PC-9 (cell line): ENCODE measurements around the gene PSMA7.

ENCODE experiments used
- EZH2 ChIP-seq: fragments of 200-600 bp; sonication (generic); IDR thresholded peaks from 2 replicates; pipeline ENCODE4 v1.8.0; 2017; ENCODE audit warnings: antibody characterized with exemption, low read depth
- TF ChIP-seq, protein P1 (sequence below): fragments of 200-600 bp; sonication (generic); conservative IDR thresholded peaks from 2 replicates; pipeline ENCODE4 v1.6.1; 2017; ENCODE audit warnings: mixed run types, antibody characterized with exemption, mild to moderate bottlenecking, moderate library complexity

DNA sequence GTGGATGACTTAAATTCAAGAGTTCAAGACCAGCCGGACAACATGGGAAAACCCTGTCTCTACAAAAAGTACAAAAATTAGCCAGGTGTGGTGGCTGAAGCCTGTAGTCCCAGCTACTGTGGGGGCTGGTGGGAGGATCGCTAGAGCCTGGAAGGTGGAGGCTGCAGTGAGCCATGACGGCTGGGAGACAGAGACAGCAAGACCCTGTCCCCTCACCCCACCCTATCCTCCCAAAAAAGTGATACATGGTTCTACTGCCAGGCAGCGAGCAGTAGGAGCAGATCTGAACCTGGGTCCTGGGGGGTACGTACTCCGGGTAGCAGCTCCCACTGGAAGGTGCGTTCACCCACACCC, 2.2 kb downstream of the PSMA7 start:
- TF ChIP-seq, protein P1, sequence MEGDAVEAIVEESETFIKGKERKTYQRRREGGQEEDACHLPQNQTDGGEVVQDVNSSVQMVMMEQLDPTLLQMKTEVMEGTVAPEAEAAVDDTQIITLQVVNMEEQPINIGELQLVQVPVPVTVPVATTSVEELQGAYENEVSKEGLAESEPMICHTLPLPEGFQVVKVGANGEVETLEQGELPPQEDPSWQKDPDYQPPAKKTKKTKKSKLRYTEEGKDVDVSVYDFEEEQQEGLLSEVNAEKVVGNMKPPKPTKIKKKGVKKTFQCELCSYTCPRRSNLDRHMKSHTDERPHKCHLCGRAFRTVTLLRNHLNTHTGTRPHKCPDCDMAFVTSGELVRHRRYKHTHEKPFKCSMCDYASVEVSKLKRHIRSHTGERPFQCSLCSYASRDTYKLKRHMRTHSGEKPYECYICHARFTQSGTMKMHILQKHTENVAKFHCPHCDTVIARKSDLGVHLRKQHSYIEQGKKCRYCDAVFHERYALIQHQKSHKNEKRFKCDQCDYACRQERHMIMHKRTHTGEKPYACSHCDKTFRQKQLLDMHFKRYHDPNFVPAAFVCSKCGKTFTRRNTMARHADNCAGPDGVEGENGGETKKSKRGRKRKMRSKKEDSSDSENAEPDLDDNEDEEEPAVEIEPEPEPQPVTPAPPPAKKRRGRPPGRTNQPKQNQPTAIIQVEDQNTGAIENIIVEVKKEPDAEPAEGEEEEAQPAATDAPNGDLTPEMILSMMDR: no peak
- no peak for TF ChIP-seq EZH2
